ENCODE measurements around the gene CCDC17.

The CCDC17 gene

DNA sequence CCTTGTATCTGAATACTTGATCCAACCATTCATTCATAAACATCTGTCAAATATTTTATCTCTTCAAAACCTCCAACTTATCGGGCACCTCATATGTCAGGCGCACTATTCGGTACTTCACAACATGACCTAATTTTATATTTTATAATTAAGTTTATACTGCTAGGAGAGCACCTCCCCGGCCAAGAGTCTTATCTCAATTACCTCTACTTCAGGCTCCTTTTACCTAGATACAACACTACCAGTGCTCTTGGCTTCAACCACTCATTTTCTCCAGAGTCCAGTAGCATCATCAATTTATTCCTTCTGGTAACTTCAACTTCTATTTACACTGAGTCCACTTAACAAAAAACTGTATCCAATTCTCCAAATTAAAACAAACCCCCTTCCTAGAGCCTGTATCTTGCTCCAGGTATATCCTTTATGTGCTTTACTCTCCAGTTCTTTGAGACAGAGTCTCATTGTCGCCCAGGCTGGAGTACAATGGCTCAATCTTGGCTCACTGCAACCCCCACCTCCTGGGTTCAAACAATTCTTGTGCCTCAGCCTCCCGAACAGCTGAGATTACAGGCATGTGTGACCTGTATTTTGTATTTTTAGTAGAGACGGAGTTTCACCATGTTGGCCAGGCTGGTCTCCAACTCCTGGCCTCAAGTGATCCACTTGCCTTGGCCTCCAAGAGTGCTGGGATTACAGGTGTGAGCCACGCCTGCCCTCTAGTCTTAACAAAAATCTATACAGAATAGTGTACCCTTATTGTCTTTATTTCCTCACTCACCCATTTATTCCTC, 43.7 kb upstream of the CCDC17 start:
- H3K27me3 ChIP-seq (ENCODE audit: insufficient read depth, poor library complexity, severe bottlenecking), result no peaks in the 10 kb centered on the region

DNA sequence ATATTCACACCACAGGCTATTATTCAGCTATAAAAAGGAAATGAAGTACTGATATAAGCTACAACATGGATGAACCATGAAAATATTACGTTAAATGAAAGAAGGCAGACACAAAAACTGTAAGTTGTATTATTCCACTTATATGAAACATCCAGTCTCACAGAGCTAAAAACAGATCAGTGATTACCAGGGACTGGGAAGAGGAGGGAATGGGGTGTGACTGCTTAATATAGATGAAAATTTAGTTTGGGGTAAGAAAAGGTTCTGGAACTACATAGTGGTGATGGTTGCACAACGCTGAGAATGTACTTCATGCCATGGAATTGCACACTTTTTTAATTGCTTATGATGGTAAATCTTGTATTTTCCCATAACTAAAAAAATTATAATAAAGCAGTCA, 43.0 kb upstream of the CCDC17 start:
- Histone ChIP-seq H3K4me3 (ENCODE audit: severe bottlenecking) (no peak overlapping the region), H3K36me3 (ENCODE audit: low read depth) (peaks cover 18% of the 10 kb centered on the region; the same call in 1 of the 2 replicates)

More for the DNA sequence above, 43.7 kb upstream of the CCDC17 start:
- Histone ChIP-seq H3K4me3 (ENCODE audit: severe bottlenecking) (no peak overlapping the region), H3K27ac (ENCODE audit: poor library complexity, severe bottlenecking) (no peak overlapping the region), H3K4me1 (ENCODE audit: insufficient read depth, poor library complexity, severe bottlenecking) (peaks cover 6% of the 10 kb centered on the region), H3K9me3 (ENCODE audit: severe bottlenecking) (no peaks in the 10 kb centered on the region), H3K36me3 (ENCODE audit: low read depth) (peaks cover 12% of the 10 kb centered on the region; the same call in 1 of the 2 replicates)
- DNase-seq (ENCODE audit: low spot score) (no peak), ATAC-seq (ENCODE audit: low read depth) (no peak)
- TF ChIP-seq, protein P1, sequence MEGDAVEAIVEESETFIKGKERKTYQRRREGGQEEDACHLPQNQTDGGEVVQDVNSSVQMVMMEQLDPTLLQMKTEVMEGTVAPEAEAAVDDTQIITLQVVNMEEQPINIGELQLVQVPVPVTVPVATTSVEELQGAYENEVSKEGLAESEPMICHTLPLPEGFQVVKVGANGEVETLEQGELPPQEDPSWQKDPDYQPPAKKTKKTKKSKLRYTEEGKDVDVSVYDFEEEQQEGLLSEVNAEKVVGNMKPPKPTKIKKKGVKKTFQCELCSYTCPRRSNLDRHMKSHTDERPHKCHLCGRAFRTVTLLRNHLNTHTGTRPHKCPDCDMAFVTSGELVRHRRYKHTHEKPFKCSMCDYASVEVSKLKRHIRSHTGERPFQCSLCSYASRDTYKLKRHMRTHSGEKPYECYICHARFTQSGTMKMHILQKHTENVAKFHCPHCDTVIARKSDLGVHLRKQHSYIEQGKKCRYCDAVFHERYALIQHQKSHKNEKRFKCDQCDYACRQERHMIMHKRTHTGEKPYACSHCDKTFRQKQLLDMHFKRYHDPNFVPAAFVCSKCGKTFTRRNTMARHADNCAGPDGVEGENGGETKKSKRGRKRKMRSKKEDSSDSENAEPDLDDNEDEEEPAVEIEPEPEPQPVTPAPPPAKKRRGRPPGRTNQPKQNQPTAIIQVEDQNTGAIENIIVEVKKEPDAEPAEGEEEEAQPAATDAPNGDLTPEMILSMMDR (IDR thresholded peaks at IDR 0.05; ENCODE audit: poor library complexity, severe bottlenecking), result no peak

GRCh38 chr1:45660336-45660735, 36.5 kb upstream of the CCDC17 start:
- H3K9me3 ChIP-seq (ENCODE audit: severe bottlenecking), result no peaks in the 10 kb centered on the region
- DNase-seq (ENCODE audit: low spot score) (no peak), ATAC-seq (ENCODE audit: low read depth) (no peak)
- H3K4me3 ChIP-seq (ENCODE audit: severe bottlenecking), result no peak overlapping the region
- TF ChIP-seq, protein P1 (IDR thresholded peaks at IDR 0.05; ENCODE audit: poor library complexity, severe bottlenecking), result no peak
- no peak overlapping the region for H3K27ac ChIP-seq (ENCODE audit: poor library complexity, severe bottlenecking)
- no peaks in the 10 kb centered on the region for H3K4me1 ChIP-seq (ENCODE audit: insufficient read depth, poor library complexity, severe bottlenecking)
- H3K36me3 ChIP-seq (ENCODE audit: low read depth), result peaks cover 66% of the 10 kb centered on the region
- H3K27me3 ChIP-seq (ENCODE audit: insufficient read depth, poor library complexity, severe bottlenecking), result no peaks in the 10 kb centered on the region

More for the DNA sequence above, 43.0 kb upstream of the CCDC17 start:
- peaks cover 6% of the 10 kb centered on the region for H3K4me1 ChIP-seq (ENCODE audit: insufficient read depth, poor library complexity, severe bottlenecking)
- H3K9me3 ChIP-seq (ENCODE audit: severe bottlenecking), result no peaks in the 10 kb centered on the region
- H3K27me3 ChIP-seq (ENCODE audit: insufficient read depth, poor library complexity, severe bottlenecking), result no peaks in the 10 kb centered on the region
- ATAC-seq (ENCODE audit: low read depth), result no peak
- no peak overlapping the region for H3K27ac ChIP-seq (ENCODE audit: poor library complexity, severe bottlenecking)
- TF ChIP-seq, protein P1 (IDR thresholded peaks at IDR 0.05; ENCODE audit: poor library complexity, severe bottlenecking), result no peak
- no peak for DNase-seq (ENCODE audit: low spot score)

GRCh38 chr1:45659222-45659621, 35.4 kb upstream of the CCDC17 start:
- TF ChIP-seq, protein P1 (IDR thresholded peaks at IDR 0.05; ENCODE audit: poor library complexity, severe bottlenecking), result no peak
- Histone ChIP-seq H3K36me3 (ENCODE audit: low read depth) (peaks cover 77% of the 10 kb centered on the region), H3K4me3 (ENCODE audit: severe bottlenecking) (no peak overlapping the region), H3K27me3 (ENCODE audit: insufficient read depth, poor library complexity, severe bottlenecking) (no peaks in the 10 kb centered on the region), H3K4me1 (ENCODE audit: insufficient read depth, poor library complexity, severe bottlenecking) (no peaks in the 10 kb centered on the region), H3K9me3 (ENCODE audit: severe bottlenecking) (no peaks in the 10 kb centered on the region), H3K27ac (ENCODE audit: poor library complexity, severe bottlenecking) (no peak overlapping the region)
- DNase-seq (ENCODE audit: low spot score) (no peak), ATAC-seq (ENCODE audit: low read depth) (no peak)

GRCh38 chr1:45658171-45658570, 34.3 kb upstream of the CCDC17 start:
- DNase-seq (ENCODE audit: low spot score) (no peak), ATAC-seq (ENCODE audit: low read depth) (no peak)
- H3K4me3 ChIP-seq (ENCODE audit: severe bottlenecking), result no peak overlapping the region
- no peaks in the 10 kb centered on the region for H3K9me3 ChIP-seq (ENCODE audit: severe bottlenecking)
- no peaks in the 10 kb centered on the region for H3K27me3 ChIP-seq (ENCODE audit: insufficient read depth, poor library complexity, severe bottlenecking)
- no peak overlapping the region for H3K27ac ChIP-seq (ENCODE audit: poor library complexity, severe bottlenecking)
- H3K4me1 ChIP-seq (ENCODE audit: insufficient read depth, poor library complexity, severe bottlenecking), result no peaks in the 10 kb centered on the region
- H3K36me3 ChIP-seq (ENCODE audit: low read depth), result peaks cover 87% of the 10 kb centered on the region
- TF ChIP-seq, protein P1 (IDR thresholded peaks at IDR 0.05; ENCODE audit: poor library complexity, severe bottlenecking), result no peak
